Parathyroid adenoma (tissue), 2 donors: ENCODE measurements around the gene VTA1.

Source experiments
- H2AFZ ChIP-seq: fragments of 300-600 bp; sonication (generic); one replicate; pipeline ENCODE4 v1.7.0; 2017; ENCODE audit warnings: antibody characterized with exemption, mild to moderate bottlenecking
- H3K27ac ChIP-seq: fragments of 300-600 bp; sonication (generic); one replicate; pipeline ENCODE4 v1.7.0; 2017
- H3K27me3 ChIP-seq: fragments of 300-600 bp; sonication (generic); one replicate; pipeline ENCODE4 v1.7.0; 2017; ENCODE audit warnings: low read length; ENCODE audit not compliant: control insufficient read depth, insufficient read depth
- H3K36me3 ChIP-seq: fragments of 300-600 bp; sonication (generic); one replicate; pipeline ENCODE4 v1.7.0; 2017; ENCODE audit warnings: low read length; ENCODE audit not compliant: control insufficient read depth, insufficient read depth
- H3K4me1 ChIP-seq: fragments of 300-600 bp; sonication (generic); one replicate; pipeline ENCODE4 v1.7.0; 2017; ENCODE audit warnings: control low read depth
- H3K4me2 ChIP-seq: fragments of 300-600 bp; sonication (generic); one replicate; pipeline ENCODE4 v1.7.0; 2017; ENCODE audit warnings: low read length
- H3K4me3 ChIP-seq: fragments of 300-600 bp; sonication (generic); one replicate; pipeline ENCODE4 v1.7.0; 2017; ENCODE audit warnings: low read depth, low read length
- H3K79me2 ChIP-seq: fragments of 300-600 bp; sonication (generic); one replicate; pipeline ENCODE4 v1.7.0; 2017; ENCODE audit warnings: control low read depth
- H3K9ac ChIP-seq: fragments of 300-600 bp; sonication (generic); one replicate; pipeline ENCODE4 v1.7.0; 2017; ENCODE audit warnings: mild to moderate bottlenecking
- H3K9me3 ChIP-seq: fragments of 300-600 bp; sonication (generic); one replicate; pipeline ENCODE4 v1.7.0; 2017; ENCODE audit warnings: low read length; ENCODE audit not compliant: control insufficient read depth
- TF ChIP-seq, protein P1 (sequence below): fragments of 300-600 bp; sonication (generic); IDR thresholded peaks from one replicate; pipeline ENCODE4 v1.7.0; 2017; ENCODE audit warnings: antibody characterized with exemption, mild to moderate bottlenecking
- donor health status: primary hyperparathyroidism.

Gene VTA1

DNA sequence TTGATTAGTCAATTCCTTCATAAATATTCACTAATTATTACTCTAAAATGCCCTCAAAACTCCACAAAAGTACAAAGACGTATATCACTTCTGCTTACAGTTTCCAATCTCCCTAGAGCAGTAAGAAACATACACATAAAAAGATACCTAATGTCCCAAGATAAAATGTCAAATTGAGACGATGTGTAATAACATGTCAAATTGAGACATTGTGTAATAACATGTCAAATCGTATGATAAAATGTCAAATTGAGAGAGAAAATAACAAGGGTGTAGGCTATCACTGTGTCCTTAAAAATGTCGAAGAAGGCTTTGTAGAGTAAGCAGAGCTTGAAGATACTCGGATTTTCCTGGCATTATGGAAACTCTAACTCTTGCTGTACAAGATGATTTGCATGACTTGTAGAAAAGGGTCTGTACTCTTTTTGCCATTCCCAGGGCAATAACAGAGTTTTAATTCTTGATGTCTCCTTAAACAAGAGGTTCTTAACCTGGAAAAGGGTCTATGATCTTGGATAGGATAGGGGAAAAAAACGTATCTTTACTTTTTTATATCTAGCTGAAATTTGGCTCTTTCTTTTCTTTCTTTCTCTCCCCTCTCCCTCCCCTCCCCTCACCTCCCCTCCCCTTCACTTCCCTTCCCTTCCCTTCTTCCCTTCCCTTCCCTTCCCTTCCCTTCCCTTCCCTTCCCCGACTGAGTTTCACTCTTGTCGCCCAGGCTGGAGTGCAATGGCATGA lies 87.1 kb downstream of the VTA1 start:
- Histone ChIP-seq H3K9me3 (no peaks in the 10 kb centered on the region), H3K4me1 (no peaks in the 10 kb centered on the region), H3K9ac (no peak overlapping the region), H3K4me2 (no peak overlapping the region), H2AFZ (no peak overlapping the region), H3K4me3 (no peak overlapping the region), H3K36me3 (no peaks in the 10 kb centered on the region), H3K27me3 (no peaks in the 10 kb centered on the region), H3K27ac (no peak overlapping the region), H3K79me2 (no peaks in the 10 kb centered on the region)
- TF ChIP-seq, protein P1, sequence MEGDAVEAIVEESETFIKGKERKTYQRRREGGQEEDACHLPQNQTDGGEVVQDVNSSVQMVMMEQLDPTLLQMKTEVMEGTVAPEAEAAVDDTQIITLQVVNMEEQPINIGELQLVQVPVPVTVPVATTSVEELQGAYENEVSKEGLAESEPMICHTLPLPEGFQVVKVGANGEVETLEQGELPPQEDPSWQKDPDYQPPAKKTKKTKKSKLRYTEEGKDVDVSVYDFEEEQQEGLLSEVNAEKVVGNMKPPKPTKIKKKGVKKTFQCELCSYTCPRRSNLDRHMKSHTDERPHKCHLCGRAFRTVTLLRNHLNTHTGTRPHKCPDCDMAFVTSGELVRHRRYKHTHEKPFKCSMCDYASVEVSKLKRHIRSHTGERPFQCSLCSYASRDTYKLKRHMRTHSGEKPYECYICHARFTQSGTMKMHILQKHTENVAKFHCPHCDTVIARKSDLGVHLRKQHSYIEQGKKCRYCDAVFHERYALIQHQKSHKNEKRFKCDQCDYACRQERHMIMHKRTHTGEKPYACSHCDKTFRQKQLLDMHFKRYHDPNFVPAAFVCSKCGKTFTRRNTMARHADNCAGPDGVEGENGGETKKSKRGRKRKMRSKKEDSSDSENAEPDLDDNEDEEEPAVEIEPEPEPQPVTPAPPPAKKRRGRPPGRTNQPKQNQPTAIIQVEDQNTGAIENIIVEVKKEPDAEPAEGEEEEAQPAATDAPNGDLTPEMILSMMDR: no peak

DNA sequence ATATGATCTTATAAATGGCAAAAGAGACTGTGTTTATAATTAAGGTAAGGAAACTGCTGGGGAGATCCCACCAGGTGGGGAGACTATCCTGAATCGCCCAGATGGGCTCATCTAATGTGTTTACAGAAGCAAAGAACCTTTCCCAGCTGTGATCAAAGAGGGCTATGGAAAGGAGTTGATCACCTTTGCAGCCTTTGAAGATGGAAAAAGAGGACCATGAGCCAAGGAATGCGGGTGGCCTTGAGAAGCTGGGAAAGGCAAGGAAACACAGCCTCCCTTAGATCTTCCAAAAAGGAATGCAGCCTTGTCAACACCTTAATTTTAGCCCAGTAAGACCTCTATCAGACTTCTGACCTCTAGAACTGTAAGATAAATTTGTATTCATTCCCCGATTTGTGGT lies 88.2 kb downstream of the VTA1 start:
- TF ChIP-seq, protein P1: no peak
- H3K27ac ChIP-seq: no peak overlapping the region
- no peaks in the 10 kb centered on the region for H3K79me2 ChIP-seq
- no peaks in the 10 kb centered on the region for H3K27me3 ChIP-seq
- no peaks in the 10 kb centered on the region for H3K36me3 ChIP-seq
- H3K4me2 ChIP-seq: no peak overlapping the region
- no peak overlapping the region for H3K4me3 ChIP-seq
- H3K9ac ChIP-seq: no peak overlapping the region
- H3K9me3 ChIP-seq: no peaks in the 10 kb centered on the region
- no peak overlapping the region for H2AFZ ChIP-seq
- H3K4me1 ChIP-seq: no peaks in the 10 kb centered on the region

DNA sequence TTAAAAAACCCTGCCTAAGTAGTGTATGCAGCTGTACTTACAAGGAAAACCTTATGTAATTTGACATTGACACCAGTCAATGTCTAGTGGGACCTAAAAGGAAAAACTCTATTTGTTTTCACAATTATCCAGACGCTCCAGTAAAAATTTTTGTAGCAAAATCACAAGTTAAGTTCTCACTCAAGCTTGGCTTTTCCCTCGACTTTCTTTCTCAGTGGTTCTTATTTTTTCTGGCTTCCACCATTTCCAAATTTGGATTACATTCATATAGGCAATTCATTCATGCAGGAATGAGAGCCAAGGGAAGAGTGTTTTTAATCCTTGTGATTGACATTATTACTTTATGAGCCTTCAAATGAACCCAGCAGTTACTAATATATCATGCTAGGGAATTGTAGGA lies 88.7 kb downstream of the VTA1 start:
- no peaks in the 10 kb centered on the region for H3K4me1 ChIP-seq
- no peaks in the 10 kb centered on the region for H3K79me2 ChIP-seq
- H3K27me3 ChIP-seq: no peaks in the 10 kb centered on the region
- H3K36me3 ChIP-seq: no peaks in the 10 kb centered on the region
- TF ChIP-seq, protein P1: no peak
- no peak overlapping the region for H3K4me3 ChIP-seq
- no peak overlapping the region for H2AFZ ChIP-seq
- H3K9me3 ChIP-seq: no peaks in the 10 kb centered on the region
- no peak overlapping the region for H3K27ac ChIP-seq
- no peak overlapping the region for H3K9ac ChIP-seq
- no peak overlapping the region for H3K4me2 ChIP-seq

DNA sequence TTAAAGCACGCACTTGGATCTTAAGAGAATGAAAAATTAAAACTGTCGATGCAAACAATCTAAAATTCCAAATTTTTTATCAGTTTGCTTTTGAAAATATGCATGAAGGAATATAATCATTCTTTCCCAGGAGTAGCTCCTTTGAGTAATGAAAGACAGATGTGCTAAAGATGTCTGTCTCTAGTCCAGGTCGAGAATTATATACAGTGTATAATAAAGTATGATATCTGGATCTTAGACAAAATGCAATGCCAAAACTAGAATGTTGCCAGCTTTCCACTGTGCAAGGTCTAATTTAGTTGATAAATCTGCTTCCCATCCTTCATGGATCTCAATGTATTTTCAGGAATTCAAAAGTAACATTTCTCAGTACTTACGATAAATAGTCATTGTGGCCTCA lies 89.6 kb downstream of the VTA1 start:
- H3K4me2 ChIP-seq: no peak overlapping the region
- H3K4me1 ChIP-seq: no peaks in the 10 kb centered on the region
- H3K36me3 ChIP-seq: no peaks in the 10 kb centered on the region
- TF ChIP-seq, protein P1: no peak
- no peak overlapping the region for H3K4me3 ChIP-seq
- H3K79me2 ChIP-seq: no peaks in the 10 kb centered on the region
- no peak overlapping the region for H2AFZ ChIP-seq
- H3K27me3 ChIP-seq: no peaks in the 10 kb centered on the region
- no peak overlapping the region for H3K27ac ChIP-seq
- no peak overlapping the region for H3K9ac ChIP-seq
- H3K9me3 ChIP-seq: no peaks in the 10 kb centered on the region

DNA sequence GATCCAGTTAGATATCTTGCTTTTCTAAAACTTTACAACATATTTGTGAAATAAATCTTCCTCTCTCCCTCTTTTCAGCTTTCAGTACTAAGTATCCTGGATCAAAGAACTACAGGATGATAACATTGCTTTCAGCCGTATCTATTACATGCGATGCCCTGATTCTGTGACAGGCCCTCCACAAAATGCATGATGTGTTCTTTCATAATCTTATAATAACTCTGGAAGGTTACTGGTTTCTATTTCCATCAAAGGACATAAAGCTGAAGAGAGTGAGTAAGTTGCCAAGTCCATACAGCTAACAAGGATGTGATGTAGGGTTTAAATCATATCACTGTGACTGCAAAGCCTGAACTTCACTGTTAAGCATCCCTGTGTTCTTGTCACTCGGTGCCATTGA lies 91.8 kb downstream of the VTA1 start:
- Histone ChIP-seq H3K79me2 (no peaks in the 10 kb centered on the region), H3K27me3 (no peaks in the 10 kb centered on the region), H3K4me3 (no peak overlapping the region), H3K4me1 (no peaks in the 10 kb centered on the region), H2AFZ (no peak overlapping the region), H3K9ac (no peak overlapping the region), H3K9me3 (no peaks in the 10 kb centered on the region), H3K27ac (no peak overlapping the region), H3K4me2 (no peak overlapping the region), H3K36me3 (no peaks in the 10 kb centered on the region)
- TF ChIP-seq, protein P1: no peak
